HCT116 (cell line): ENCODE data around the gene CSNK1D. TPM values are rescaled to one million over a fixed set of nuclear protein-coding genes. Genes with fewer than 3 reads are reported as not detected.

Source experiments
- ATAC-seq: fragments of 200-7000 bp; cut with Tn5 transposase; 2 replicates; pipeline ENCODE4 v1.9.1; 2020; ENCODE audit warnings: mild to moderate bottlenecking, moderate library complexity
- BruUV-seq: library from RNA; stranded (reverse); fragments of 400-500 nt; replicated peaks from 2 replicates; lab custom pipeline; 2021; lab: Mats Ljungman, UMichigan
- CTCF ChIA-PET: fragments of 300-600 bp; sonication (Branson Sonifier 250); formaldehyde crosslinking; loops from one replicate; lab custom pipeline; 2021; ENCODE audit warnings: antibody characterized with exemption; lab: Charles Lee
- POLR2A ChIA-PET: fragments of 300-600, 350-600 bp; sonication (Branson Sonifier 250); formaldehyde crosslinking; loops from one replicate; lab custom pipeline; 2021; ENCODE audit warnings: antibody characterized with exemption; lab: Charles Lee
- RAD21 ChIA-PET, 2 experiments: fragments of 300-600 bp; sonication (Branson Sonifier 250); formaldehyde crosslinking; loops; one replicate each; lab custom pipeline; 2023; ENCODE audit warnings: low total read pairs in 2 of 2; ENCODE audit not compliant: uncharacterized antibody in 2 of 2, unreplicated experiment in 2 of 2, low non-redundant PET in 1 of 2; lab: Charles Lee
- DNase-seq: peaks from one replicate; pipeline ENCODE4 v3.0.0-alpha.2; 2010; ENCODE audit warnings: low read depth, low spot score
- H2AFZ ChIP-seq: fragments of 200-600 bp; shearing (Covaris generic), sonication (generic); 2 replicates; pipeline ENCODE4 v1.6.1; 2017; ENCODE audit warnings: low read depth, mixed run types, mixed read lengths, antibody characterized with exemption, low read length; ENCODE audit not compliant: poor library complexity, severe bottlenecking
- H3K27ac ChIP-seq: 2 replicates; pipeline ENCODE4 v1.5.1; 2012; ENCODE audit warnings: low read depth, low read length
- H3K27me3 ChIP-seq: fragments of 200-600 bp; sonication (generic); 2 replicates; pipeline ENCODE4 v1.6.1; 2016; ENCODE audit warnings: mixed run types, low read length, mixed read lengths; ENCODE audit not compliant: insufficient read depth
- H3K36me3 ChIP-seq, 2 experiments: fragments of 200-500 bp in 1 of 2; fragments of 200-600 bp in 1 of 2; sonication (Bioruptor generic) in 1 of 2; sonication (generic) in 1 of 2; 2 replicates each; pipeline versions ENCODE4 v1.5.1 to v1.6.1; 2014 to 2016; ENCODE audit warnings: low read length in 2 of 2, inconsistent platforms in 1 of 2, mixed read lengths in 1 of 2, mixed run types in 1 of 2; ENCODE audit not compliant: insufficient read depth in 2 of 2, control insufficient read depth in 1 of 2
- H3K4me1 ChIP-seq, 2 experiments: fragments of 200-600 bp in 1 of 2; sonication (generic) in 1 of 2; 2 replicates each; pipeline versions ENCODE4 v1.5.1 to v1.6.1; 2012 to 2017; ENCODE audit warnings: low read length in 2 of 2, inconsistent platforms in 1 of 2, mild to moderate bottlenecking in 1 of 2, mixed read lengths in 1 of 2, mixed run types in 1 of 2, moderate library complexity in 1 of 2; ENCODE audit not compliant: insufficient read depth in 2 of 2, control insufficient read depth in 1 of 2
- H3K4me2 ChIP-seq: fragments of 200-600 bp; sonication (generic); 2 replicates; pipeline ENCODE4 v1.6.1; 2017; ENCODE audit warnings: mixed run types, low read length, mixed read lengths
- H3K4me3 ChIP-seq, 2 experiments: fragments of 200-600 bp in 1 of 2; sonication (generic) in 1 of 2; replicated peaks in 1 of 2; 2 replicates each; pipeline ENCODE4 v1.5.1; 2011 to 2016; ENCODE audit warnings: low read length in 2 of 2, control low read depth in 1 of 2, low read depth in 1 of 2, mild to moderate bottlenecking in 1 of 2, mixed read lengths in 1 of 2, mixed run types in 1 of 2
- H3K79me2 ChIP-seq: fragments of 200-600 bp; sonication (generic); 2 replicates; pipeline ENCODE4 v1.6.1; 2017; ENCODE audit warnings: mild to moderate bottlenecking, mixed run types, low read length, moderate library complexity, mixed read lengths; ENCODE audit not compliant: insufficient read depth
- H3K9ac ChIP-seq: fragments of 200-600 bp; sonication (generic); 2 replicates; pipeline ENCODE4 v1.6.1; 2016; ENCODE audit warnings: low read length, mixed read lengths
- H3K9me2 ChIP-seq: fragments of 200-600 bp; sonication (generic), shearing (Covaris generic); 2 replicates; pipeline ENCODE4 v1.6.1; 2017; ENCODE audit warnings: mixed run types, mild to moderate bottlenecking, moderate library complexity; ENCODE audit not compliant: insufficient read depth
- H3K9me3 ChIP-seq, 2 experiments: fragments of 200-500 bp in 1 of 2; fragments of 200-600 bp in 1 of 2; sonication (Bioruptor generic) in 1 of 2; sonication (generic) in 1 of 2; 2 replicates each; pipeline ENCODE4 v1.6.1; 2014 to 2017; ENCODE audit warnings: low read length in 2 of 2, mixed read lengths in 2 of 2, inconsistent platforms in 1 of 2, low read depth in 1 of 2, mild to moderate bottlenecking in 1 of 2, mixed run types in 1 of 2, moderate library complexity in 1 of 2; ENCODE audit not compliant: control insufficient read depth in 1 of 2, insufficient read depth in 1 of 2
- H4K20me1 ChIP-seq: fragments of 200-600 bp; sonication (generic), shearing (Covaris generic); 2 replicates; pipeline ENCODE4 v1.6.1; 2017; ENCODE audit warnings: mixed run types, mild to moderate bottlenecking, moderate library complexity; ENCODE audit not compliant: insufficient read depth
- CEBPB ChIP-seq: IDR thresholded peaks from 2 replicates; pipeline ENCODE4 v1.6.1; 2012; ENCODE audit warnings: low read depth
- EZH2phosphoT487 ChIP-seq: fragments of 200-600 bp; IDR thresholded peaks from 2 replicates; pipeline ENCODE4 v1.6.1; 2018; ENCODE audit warnings: antibody characterized with exemption, borderline replicate concordance
- POLR2A ChIP-seq: IDR thresholded peaks from 2 replicates; pipeline ENCODE4 v1.7.0; 2011; ENCODE audit warnings: borderline replicate concordance; ENCODE audit not compliant: insufficient read depth, insufficient read length; ENCODE audit errors: extremely low read depth
- POLR2AphosphoS5 ChIP-seq: IDR thresholded peaks from 2 replicates; pipeline ENCODE4 v1.6.1; 2011; ENCODE audit warnings: mild to moderate bottlenecking, low read depth, low read length, moderate library complexity
- TCF7L2 ChIP-seq: IDR thresholded peaks from 2 replicates; pipeline ENCODE4 v1.7.0; 2011; ENCODE audit warnings: borderline replicate concordance, inconsistent platforms; ENCODE audit not compliant: insufficient read depth, insufficient read length; ENCODE audit errors: extremely low read depth
- YY1 ChIP-seq: IDR thresholded peaks from 2 replicates; pipeline ENCODE4 v1.6.1; 2011; ENCODE audit warnings: low read length, low read depth, moderate library complexity, mild to moderate bottlenecking; ENCODE audit not compliant: insufficient replicate concordance; ENCODE audit errors: extremely low read depth
- intact Hi-C: fragments of 100-400 bp; cut with micrococcal nuclease; formaldehyde crosslinking; loops from 2 replicates; pipeline ENCODE4 v1.10.0; 2022
- total RNA-seq: library from RNA; stranded (reverse); gene quantifications from one replicate; pipeline ENCODE4 v1.2.1, GENCODE V29; 2021; ENCODE audit not compliant: unreplicated experiment

Gene CSNK1D
- total RNA-seq, 1 experiment from 2014 or later: 176 TPM

- H4K20me1 ChIP-seq: peaks cover 14% of the 10 kb centered on the region; the same call in 1 of the 2 replicates
- POLR2A ChIA-PET: interaction anchor here (0.6 to 3.0 kb wide), 16 partner anchors 8 to 199 kb away, joined by 3 to 31 read pairs (median 4); partner anchors contain the start of gene CCDC57
- ATAC-seq (peak; percentile 66), DNase-seq (no peak)
- TF ChIP-seq TCF7L2 (peak; percentile 51), EZH2phosphoT487 (no peak), CEBPB (no peak), POLR2AphosphoS5 (peak; percentile 99), POLR2A (peak; percentile 98), YY1 (peak; percentile 7)
- no TSS peak for BruUV-seq
- no peak within 1 kb of the TSS for H2AFZ ChIP-seq
- H3K9ac ChIP-seq: peak within 1 kb of the TSS; percentile 100
- H3K9me2 ChIP-seq: no peaks in the 10 kb centered on the region
- peak within 1 kb of the TSS; percentile 98 for H3K27ac ChIP-seq
- H3K4me3 ChIP-seq: peak within 1 kb of the TSS; percentile 99 to 100
- CTCF ChIA-PET: interaction anchor here (1.2 to 1.3 kb wide), 2 partner anchors 16 to 23 kb away, joined by 3 to 6 read pairs; no protein-coding TSS in a partner anchor
- no peaks in the 10 kb centered on the region for H3K27me3 ChIP-seq
- peaks cover 0 to 3% of the 10 kb centered on the region in 2 experiments; a peak in 1 of 4 replicates for H3K9me3 ChIP-seq
- peak within 1 kb of the TSS; percentile 91 for H3K4me2 ChIP-seq
- intact Hi-C loops: loop anchor here (1.0 kb wide), 1 partner anchor 16 kb away; no protein-coding TSS in a partner anchor
- H3K36me3 ChIP-seq: peaks cover 2 to 31% of the 10 kb centered on the region in 2 experiments; a peak in 2 of 4 replicates
- RAD21 ChIA-PET: interaction anchor here (1.0 to 1.9 kb wide), 3 partner anchors 13 to 24 kb away, joined by 5 to 6 read pairs (median 6); no protein-coding TSS in a partner anchor
- H3K79me2 ChIP-seq: peaks cover 56% of the 10 kb centered on the region
- peaks cover 38 to 75% of the 10 kb centered on the region in 2 experiments for H3K4me1 ChIP-seq
Observed at GRCh38 chr17:82228842-82229697, 44.4 kb downstream of the CSNK1D start, which contains the start of gene SLC16A3. TSS of gene SLC16A3 (plus strand) at chr17:82229042. CDS start at chr17:82236009, 6,967 bp downstream.
